HT-29 (cell line): ENCODE results near the gene LCN10. TPM values are rescaled to one million over a fixed set of nuclear protein-coding genes. Genes with fewer than 3 reads are reported as not detected.
"Not testable (repeated sequence)": the region's sequence is repeated elsewhere in the genome, so short reads cannot be mapped to it uniquely, and the experiment has no call there.

Experiments used
- DNase-seq: peaks from one replicate; pipeline ENCODE4 v3.0.0-alpha.2; 2015; ENCODE audit warnings: low spot score
- total RNA-seq: library from RNA; depleted of rRNA; stranded (reverse); fragments of >200 nt; shearing (Covaris generic); gene quantifications from 2 replicates; pipeline ENCODE4 v1.2.3, GENCODE V29; 2014

LCN10 gene
- total RNA-seq, 1 experiment from 2014 or later, result not detected

DNA sequence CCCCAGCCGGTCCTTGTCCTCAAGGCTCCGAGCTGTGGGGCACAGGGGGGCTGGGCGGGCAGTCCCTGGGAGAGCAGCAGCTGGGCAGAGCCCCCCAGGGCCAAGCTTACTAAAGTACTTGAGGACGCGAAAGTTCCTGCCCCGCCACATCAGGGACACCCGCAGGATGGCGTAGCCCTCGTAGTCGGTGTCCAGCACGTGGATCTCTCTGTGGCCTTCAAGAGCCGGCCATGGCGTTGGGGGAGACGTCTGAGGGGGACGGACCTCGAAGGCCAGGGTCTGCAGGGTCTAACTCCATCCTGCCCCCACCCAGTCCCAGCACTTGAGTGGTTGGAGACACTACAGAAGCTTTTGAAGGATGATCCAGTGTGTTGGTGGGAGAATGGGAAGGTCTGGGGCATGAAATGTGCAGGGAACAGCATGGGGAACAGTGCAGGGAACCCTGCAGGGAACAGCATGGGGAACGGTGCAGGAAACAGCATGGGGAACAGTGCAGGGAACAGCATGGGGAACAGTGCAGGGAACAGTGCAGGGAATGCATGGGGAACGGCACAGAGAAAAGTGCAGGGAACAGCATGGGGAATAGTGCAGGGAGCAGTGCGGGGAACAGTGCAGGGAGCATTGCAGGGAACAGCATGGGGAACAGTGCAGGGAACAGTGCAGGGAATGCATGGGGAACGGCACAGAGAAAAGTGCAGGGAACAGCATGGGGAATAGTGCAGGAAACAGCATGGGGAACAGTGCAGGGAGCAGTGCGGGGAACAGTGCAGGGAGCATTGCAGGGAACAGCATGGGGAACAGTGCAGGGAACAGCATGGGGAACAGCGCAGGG is 12.8 kb upstream of the LCN10 start:
- DNase-seq, result not testable (repeated sequence)

DNA sequence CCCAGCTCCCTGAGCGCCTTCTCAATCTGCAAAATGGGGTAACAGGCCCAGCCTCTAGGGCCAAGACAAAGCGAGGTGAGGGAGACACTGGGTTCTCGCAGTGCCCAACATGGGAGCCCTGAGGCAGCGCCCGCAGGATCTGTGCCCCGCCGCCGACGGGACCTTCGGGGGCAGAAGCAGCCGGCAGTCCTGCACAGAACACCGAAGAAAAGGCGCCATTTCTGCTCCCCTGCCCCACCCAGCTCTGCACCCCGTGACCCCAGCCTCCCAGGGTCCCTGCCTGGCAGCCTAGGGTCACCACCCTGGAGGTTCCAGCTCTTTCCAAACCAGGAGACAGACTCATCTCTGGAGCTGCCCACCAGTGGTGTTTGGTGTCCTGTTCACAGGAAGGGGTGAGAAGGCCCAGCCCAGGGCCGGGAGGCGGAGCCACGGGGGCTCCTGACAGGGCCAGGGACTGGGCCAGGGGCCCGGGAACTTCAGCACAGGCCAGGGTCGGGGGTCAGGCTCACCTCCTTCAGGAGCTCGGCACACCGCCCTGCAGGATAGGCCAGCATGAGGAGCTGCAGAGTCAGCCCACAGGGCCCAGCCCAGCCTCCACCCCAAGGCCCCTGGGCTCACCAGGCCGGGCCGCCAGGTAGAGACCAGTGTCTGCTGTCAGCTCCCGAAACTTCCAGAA is 12.0 kb upstream of the LCN10 start:
- no peak for DNase-seq

DNA sequence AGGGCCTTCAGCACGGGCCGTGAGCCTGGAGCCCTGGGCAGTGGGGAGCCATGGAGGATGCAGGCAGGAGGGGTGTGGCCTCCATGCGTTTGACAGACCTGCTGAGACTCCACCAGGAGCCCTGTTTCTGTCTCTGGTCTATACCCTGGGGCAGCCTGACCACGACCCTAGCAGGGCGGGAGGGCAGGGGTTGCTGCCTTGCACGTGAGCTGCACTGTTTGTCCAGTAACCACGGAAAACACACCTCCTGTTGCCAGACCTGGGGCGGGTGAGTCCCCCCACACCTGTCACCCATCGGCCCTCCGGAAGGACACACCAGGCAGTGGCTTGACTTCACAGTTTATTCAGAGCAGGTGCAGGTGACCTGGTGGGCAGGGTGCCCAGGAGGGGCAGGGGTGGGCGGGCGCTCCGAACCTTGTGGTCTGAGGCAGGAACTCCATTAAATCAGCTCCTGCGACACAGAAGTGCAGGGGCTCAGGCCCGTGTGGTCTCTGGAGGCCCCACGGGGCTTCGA is 11.4 kb upstream of the LCN10 start:
- no peak for DNase-seq

DNA sequence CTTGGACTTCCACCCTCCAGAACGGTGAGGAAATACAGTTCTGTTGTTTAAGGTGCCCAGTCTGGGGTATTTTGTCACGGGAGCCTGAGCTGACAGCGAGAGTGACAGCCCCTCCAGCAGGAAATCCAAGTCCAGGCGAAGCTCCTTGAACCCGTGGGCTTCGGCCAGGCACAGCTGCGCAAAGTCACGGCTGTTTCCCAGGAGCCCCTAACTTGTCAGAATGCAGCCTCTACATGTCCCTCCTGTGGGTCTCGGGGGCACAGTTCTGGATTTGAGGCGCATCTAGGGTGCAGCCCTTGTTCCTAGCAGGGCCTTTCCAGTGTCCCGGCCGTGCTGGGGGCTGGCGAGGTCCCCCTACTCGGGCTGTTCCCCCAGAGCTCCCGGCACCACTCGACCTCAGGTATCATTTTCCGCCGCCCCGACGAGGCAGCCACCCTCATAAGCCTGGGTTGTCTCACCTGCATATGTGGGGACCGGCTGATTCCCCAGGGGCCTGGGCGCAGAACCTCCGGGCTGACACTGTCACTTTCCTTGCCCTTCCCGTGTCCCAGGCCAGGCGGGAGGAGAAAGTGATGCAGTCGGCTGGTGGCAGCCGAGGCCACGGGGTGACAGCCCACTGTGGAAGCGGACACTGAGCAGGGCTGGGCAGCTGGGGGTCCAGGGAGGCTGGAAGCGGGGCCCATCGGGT is 10.8 kb upstream of the LCN10 start:
- no peak for DNase-seq

DNA sequence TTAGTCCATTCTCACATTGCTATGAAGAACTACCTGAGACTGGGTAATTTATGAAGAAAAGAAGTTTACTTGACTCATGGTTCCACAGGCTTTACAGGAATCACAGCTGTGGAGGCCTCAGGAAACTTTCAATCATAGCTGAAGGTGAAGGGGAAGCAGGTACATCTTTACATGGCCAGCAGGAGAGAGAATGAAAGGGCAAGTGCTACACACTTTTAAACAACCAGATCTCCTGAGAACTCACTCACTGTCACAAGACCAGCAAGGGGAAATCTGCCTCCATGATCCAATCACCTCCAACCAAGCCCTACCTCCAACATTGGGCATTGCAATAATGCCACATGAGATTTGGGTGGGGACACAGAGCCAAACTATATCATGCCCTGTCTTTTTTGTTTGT is 9.1 kb upstream of the LCN10 start:
- DNase-seq, result no peak

DNA sequence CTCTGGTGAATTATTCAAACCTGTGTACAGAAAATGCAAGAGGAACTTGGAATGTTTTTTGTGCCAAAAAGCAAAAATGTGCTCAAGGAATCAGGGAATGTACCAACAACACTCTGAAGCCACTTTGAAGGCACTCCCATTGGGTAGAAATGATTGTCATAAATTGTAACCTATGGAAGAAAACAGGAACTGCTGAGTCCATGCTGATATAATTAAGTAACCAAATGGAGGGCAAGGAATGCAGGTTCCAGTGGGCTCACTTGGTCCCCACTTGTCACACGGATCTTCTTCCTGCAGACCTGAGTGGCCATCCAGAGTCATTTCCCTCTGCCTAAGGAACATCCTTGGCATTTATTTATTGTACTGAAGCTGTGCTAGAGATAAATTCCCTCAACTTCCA is 8.5 kb upstream of the LCN10 start:
- no peak for DNase-seq

DNA sequence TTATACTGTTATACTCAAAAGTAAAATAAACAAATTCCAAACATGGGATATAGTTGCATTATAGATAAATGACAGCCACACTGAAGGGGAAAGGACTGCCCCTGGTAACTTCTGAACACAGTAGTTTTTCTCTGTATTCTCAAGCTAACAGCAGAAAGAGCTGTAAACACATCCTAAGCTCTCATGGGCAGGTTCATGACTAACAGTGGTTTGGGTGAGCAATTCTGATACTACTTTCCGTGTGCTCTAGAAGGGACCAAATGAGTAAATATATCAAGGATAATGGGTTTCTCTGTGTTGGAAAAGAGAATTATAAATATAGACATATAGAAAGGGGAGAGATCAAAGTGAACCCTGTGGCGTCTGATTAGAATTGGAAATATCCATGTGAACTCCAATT is 7.8 kb upstream of the LCN10 start:
- no peak for DNase-seq

DNA sequence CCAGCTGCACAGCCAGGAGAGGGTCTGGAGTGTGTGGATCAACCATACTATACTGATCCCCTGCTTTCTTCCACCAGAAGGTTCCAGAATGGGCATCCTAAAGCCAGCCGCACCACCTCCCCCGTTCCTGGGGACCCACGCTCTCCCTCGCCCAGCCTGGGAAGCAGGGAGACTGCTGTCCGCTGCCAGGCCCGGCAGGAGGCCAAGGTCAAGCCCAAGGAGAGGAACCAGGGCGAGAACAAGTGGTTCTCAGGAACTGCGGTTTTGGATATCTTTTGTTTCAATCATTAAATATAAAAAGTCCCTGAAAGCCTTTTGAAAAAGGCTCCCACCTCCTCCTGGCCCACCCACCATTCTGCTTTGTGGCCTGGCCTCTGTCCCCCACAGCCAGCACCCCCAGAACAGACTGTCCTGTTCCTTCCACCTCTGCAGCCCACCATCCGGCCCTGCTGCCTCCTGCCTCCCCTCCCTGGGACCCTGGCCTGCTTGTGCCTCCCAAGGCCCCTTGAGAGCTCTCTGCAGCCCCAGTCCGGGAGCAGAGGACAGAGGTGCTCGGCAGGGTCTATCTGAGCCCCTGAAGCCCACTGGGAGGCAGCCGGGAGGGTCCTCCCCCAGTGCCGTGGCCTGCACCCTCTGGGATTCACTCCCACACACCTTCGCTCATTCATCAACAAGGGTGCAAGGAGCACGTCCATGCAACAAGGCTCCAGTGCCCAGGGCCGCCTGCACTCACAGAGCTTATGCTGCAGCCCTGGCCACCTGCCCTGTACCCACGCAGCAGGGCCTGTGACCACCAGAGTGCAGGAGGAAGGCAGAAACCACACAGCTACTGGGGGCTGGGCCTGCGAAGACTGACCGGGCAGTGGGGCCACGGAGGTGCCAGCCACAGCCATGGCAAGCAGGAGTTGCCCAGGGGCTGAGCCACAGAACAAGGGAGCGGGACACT is 6.2 kb upstream of the LCN10 start:
- no peak for DNase-seq

DNA sequence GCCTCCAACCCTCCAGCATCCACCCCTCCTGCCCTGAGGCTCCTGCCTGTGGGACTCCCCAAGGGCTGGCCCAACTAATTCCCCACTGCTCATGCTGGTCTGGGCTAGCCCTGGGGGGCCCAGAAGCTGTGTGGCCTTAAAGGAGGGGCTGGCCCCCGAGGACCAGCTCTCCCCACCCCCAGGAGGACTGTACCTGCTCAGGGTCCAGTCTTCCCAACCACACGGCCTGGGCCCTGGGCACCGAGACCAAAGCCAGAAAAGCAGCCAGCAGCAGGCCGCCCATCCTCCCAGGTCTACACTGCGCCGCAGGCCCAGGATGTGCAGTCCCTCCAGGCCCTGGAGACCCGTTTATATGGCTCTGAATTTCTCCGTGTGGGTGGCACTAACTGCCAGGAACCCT is 5.5 kb upstream of the LCN10 start, which contains the start of gene LCN6:
TSS of gene LCN6 (minus strand) at position 325 of the 400 bp plus-strand sequence. CDS start at position 283, 42 bp downstream.
- no peak for DNase-seq

DNA sequence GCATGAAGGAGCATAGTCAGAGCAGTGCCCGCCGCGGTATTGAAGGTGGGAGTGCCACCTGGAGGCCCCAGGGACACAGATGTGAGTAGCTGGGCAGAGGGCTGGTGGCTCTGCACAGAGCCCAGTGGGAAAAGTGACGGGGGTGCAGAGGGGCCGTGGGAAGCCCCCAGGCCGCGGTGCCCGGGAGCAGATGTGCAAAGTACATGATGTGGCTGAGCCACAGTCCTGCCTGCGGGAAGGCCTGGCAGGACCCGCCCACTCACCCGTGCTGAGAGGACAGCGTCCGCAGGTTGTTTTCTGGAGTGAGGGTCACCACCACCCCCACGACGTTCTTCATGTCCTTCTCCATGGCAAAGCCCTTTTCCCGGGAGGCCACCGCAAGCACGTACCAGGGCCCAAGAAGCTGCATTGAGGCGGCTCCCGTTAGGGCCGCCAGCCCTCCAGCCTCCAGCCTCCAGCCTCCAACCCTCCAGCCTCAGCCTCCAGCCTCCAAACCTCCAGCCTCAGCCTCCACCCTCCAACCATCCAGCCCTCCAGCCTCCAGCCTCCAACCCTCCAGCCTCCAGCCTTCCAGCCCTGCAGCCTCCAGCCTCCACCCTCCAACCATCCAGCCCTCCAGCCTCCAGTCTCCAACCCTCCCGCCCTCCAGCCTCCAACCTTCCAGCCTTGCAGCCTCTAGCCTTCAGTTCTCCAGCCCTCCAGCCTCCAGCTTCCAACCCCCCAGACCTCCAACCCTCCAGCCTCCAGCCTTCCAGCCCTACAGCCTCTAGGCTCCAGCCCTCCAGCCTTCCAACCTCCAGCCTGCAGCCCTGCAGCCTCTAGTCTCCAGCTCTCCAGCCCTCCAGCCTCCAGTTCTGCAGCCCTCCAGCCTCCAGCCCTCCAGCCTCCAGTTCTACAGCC is 4.7 kb upstream of the LCN10 start:
- no peak for DNase-seq

DNA sequence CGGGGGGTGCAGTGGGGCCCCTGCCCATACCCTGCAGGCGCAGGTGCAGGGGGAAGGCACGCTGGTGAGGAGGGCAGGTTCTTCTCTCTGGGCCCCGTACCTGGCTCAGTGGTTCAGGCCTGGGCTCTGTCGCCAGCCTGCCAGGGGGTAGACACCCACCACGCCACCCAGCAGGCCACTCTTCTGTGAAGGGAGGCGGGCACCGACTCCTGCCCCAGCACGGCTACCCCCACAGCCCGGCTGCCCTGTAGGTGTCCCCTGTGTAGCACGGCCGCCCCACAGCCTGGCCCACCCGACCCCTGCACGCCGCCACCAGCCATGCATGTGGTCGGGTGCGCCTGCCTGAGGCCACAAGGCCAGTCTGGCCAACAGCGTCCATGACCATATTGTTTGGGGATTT is 3.9 kb upstream of the LCN10 start:
- DNase-seq, result no peak

DNA sequence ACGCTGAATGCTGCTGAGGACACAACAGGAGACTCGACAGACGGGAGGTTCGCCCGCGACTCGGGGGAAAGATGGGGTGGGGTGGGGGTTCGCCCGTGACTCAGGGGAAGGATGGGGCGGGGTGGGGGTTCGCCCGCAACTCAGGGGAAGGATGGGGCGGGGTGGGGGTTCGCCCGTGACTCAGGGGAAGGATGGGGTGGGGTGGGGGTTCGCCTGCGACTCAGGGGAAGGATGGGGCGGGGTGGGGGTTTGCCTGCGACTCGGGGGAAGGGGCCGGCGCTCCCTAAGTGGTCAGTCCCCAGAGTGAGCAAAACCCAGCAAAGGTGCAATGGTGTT is 3.4 kb upstream of the LCN10 start:
- DNase-seq, result no peak

DNA sequence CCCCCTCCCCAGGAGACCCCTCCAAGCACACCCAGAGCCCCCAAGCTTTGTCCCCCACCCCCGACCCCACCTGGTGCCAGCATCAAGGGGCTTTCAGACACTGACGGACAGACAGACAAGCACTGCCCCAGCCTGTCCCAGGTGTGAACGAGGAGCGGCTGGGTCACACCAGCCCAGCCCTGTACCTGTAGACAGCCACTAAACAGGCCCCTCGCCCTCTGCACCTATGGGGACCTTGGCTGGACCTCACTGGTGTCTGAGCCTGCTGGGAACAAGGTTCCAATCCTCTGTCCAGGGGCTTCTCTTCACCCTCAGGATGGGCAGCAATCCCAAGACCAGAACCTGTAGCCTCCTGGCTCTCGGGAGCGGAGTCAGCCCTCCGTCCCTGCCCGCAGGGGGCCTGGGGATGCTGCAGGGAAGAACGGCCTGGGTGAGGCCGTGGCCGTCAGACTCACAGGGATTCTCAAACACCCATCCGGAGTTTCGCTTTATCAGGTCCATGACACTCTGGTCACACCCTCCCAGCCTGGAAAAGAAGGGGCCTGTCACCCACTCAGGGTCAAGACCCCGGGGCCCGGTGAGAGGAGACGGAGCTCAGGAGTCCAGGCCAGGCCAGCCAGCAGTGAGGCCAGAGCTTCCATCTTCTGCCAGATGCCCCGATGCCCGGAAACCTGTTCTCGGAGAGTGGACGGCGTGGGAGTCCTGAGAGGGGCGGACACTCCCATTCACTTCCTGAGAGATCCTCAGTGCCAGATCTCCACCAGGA is 2.8 kb upstream of the LCN10 start:
- DNase-seq, result no peak

DNA sequence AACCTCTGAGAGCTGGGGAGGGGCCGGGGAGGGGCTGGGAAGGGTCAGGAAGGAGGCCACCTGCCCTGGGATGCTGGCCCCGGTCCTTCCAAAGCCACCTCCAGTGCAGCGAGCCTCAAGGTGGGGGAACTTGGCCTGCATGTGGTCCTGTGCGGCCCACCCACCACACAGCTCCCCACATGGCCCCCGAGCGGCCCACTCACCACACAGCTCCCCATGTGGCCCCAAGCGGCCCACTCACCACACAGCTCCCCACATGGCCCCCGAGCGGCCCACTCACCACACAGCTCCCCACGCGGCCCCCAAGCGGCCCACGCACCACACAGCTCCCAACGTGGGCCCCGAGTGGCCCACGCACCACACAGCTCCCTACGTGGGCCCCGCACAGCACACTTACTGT is 2.0 kb upstream of the LCN10 start:
- no peak for DNase-seq

DNA sequence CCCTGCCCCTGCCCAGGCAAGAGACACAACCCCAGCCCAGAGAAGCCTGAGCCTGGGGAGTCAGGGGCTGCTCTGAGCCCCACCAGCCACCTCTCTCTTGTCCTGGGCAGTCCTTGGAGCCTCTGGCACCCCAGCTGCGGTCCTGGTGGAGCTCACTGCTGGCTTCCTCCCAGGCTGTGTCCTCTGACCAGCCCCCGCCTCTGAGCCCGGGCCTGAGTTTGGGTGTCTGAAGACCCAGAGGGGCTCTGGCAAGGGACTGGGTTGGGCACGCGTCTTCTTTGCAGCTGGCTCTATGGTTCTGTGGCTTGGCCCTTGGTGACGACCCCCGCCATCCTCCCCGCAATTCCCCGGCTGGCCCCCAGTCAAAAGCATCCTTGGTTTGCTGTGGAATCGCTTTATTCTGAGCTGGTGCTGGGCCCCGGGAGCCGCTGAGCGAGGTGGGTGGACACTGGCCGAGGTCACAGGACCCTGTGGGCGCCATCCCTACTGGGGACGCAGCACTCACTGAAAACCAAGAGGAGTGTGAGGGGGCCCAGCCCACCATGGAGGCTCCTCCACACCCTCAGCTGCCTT is 985 bp upstream of the LCN10 start:
- no peak for DNase-seq

DNA sequence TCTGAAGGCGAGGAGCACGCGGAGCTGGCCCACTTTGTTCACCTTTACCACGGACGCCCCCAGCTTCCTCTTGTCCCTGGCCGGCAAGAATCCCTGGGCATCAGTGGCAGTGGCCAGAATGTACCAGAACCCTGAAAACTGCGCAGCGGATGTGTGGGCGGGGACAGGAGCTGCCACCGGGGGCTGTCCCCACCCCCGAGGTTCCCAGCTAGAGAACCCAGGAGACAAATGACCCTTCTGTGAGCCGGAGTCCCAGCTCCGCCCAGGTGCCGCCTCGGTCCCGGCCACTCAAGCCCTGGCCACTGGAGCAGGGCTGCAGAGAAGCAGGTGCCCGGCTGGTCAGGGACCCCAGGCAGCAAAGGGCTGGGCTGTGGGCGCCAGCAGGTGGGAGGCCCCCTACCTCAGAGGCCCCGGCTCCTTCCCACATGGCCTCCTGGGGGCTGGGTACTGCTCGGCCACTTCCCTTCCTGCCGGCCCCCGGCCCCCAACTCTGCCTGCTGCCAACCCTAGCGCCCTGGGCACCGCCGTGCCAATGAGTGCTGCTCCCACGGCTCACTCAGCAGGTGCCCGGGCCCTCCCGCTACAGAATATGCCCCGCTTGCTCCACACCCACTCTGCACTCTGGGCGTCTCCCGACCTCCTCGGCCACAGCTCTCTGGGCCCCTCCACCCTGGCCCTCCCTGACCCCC is 713 bp downstream of the LCN10 start:
- no peak for DNase-seq

DNA sequence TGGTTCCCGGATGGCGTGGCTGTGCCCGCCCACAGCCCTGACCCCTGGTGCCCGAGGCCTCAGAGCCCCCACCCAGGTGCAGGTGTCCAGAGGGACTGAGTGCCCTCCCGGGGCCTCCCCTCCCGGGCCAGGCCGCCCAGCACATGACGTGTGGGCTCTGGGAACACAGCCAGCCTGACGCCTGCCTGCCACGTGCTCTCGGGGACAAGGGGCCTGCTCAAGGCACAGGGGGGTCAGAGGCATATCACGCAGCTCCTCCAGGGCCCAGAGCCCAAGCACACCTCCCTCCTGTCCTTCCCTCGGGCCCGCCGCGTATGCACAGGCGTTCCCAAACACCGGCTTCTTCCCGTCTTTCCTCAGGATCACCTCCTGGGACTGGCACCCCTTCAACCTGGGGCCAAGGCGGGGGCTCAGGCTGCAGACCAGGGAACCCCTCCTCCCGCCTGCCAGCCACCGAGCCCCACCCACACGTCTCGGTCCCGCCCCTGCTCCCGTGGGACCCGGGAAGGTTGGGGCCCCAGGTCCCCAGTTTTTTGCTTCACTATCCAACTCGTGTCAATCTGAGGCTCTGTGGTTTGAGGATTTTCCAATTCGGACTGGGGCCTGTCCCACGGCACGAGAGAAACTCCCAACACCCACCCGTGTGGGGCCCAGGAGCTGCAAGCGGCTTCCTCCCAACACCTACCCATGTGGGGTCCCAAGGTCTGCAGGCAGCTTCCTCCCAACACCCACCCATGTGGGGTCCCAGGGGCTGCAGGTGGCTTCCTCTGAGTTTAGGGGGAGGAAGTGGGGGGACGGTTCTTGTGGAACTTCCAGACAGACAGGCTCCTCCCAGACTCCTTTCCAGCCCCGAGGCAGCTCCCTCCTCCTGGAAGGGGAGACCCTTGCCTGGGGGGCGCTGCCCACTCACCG is 1.5 kb downstream of the LCN10 start:
- DNase-seq, result no peak
